Measurements from ENCODE around the gene NEDD9. TPM values are rescaled to one million over a fixed set of nuclear protein-coding genes. Genes with fewer than 3 reads are reported as not detected.

The NEDD9 gene
- total RNA-seq, 1 donor from 2014 or later = 14.1 TPM

- Mint-ChIP-seq H3K36me3 (ENCODE audit: low read depth) (peaks cover 21% of the 10 kb centered on the region), H3K9me3 (no peaks in the 10 kb centered on the region), H3K4me3 (no peak overlapping the region), H3K27ac (ENCODE audit: unreplicated experiment) (no peak overlapping the region), H3K27me3 (ENCODE audit: low read depth) (no peaks in the 10 kb centered on the region), H3K4me1 (peaks cover 44% of the 10 kb centered on the region)
- no peak for DNase-seq (ENCODE audit: low read depth, low spot score)
- no peak for TF ChIP-seq CTCF (conservative IDR thresholded peaks at IDR 0.05)
Observed at GRCh38 chr6:11212664-11213063, 19.8 kb downstream of the NEDD9 start.

GRCh38 chr6:11211254-11211653 lies 21.2 kb downstream of the NEDD9 start:
- no peak for TF ChIP-seq CTCF (conservative IDR thresholded peaks at IDR 0.05)
- no peak for DNase-seq (ENCODE audit: low read depth, low spot score)
- H3K4me1 Mint-ChIP-seq = peaks cover 57% of the 10 kb centered on the region
- H3K4me3 Mint-ChIP-seq = no peak overlapping the region
- H3K36me3 Mint-ChIP-seq (ENCODE audit: low read depth) = peaks cover 25% of the 10 kb centered on the region
- no peaks in the 10 kb centered on the region for H3K27me3 Mint-ChIP-seq (ENCODE audit: low read depth)
- no peaks in the 10 kb centered on the region for H3K9me3 Mint-ChIP-seq
- no peak overlapping the region for H3K27ac Mint-ChIP-seq (ENCODE audit: unreplicated experiment)

- DNase-seq (ENCODE audit: low read depth, low spot score) = no peak
- H3K27ac Mint-ChIP-seq (ENCODE audit: unreplicated experiment) = no peak overlapping the region
Observed at GRCh38 chr6:11210386-11211138, 21.9 kb downstream of the NEDD9 start.

GRCh38 chr6:11209906-11210305 lies 22.6 kb downstream of the NEDD9 start:
- TF ChIP-seq CTCF (conservative IDR thresholded peaks at IDR 0.05) = no peak
- Mint-ChIP-seq H3K4me1 (peaks cover 54% of the 10 kb centered on the region), H3K36me3 (ENCODE audit: low read depth) (peaks cover 25% of the 10 kb centered on the region), H3K27ac (ENCODE audit: unreplicated experiment) (no peak overlapping the region), H3K9me3 (no peaks in the 10 kb centered on the region), H3K4me3 (no peak overlapping the region), H3K27me3 (ENCODE audit: low read depth) (no peaks in the 10 kb centered on the region)
- DNase-seq (ENCODE audit: low read depth, low spot score) = no peak

More at GRCh38 chr6:11210386-11211138, 21.9 kb downstream of the NEDD9 start:
- peaks cover 58% of the 10 kb centered on the region for H3K4me1 Mint-ChIP-seq
- H3K4me3 Mint-ChIP-seq = no peak overlapping the region
- H3K9me3 Mint-ChIP-seq = no peaks in the 10 kb centered on the region
- H3K27me3 Mint-ChIP-seq (ENCODE audit: low read depth) = no peaks in the 10 kb centered on the region
- peaks cover 25% of the 10 kb centered on the region for H3K36me3 Mint-ChIP-seq (ENCODE audit: low read depth)
- no peak for TF ChIP-seq CTCF (conservative IDR thresholded peaks at IDR 0.05)

- Mint-ChIP-seq H3K9me3 (no peaks in the 10 kb centered on the region), H3K27ac (ENCODE audit: unreplicated experiment) (no peak overlapping the region), H3K36me3 (ENCODE audit: low read depth) (peaks cover 25% of the 10 kb centered on the region), H3K27me3 (ENCODE audit: low read depth) (no peaks in the 10 kb centered on the region), H3K4me3 (no peak overlapping the region), H3K4me1 (peaks cover 51% of the 10 kb centered on the region)
- DNase-seq (ENCODE audit: low read depth, low spot score) = no peak
- no peak for TF ChIP-seq CTCF (conservative IDR thresholded peaks at IDR 0.05)
Observed at GRCh38 chr6:11209369-11209768, 23.1 kb downstream of the NEDD9 start.

All from neural crest cell (in vitro differentiated cells).